ENCODE data around the gene VPREB3. TPM values are rescaled to one million over a fixed set of nuclear protein-coding genes. Genes with fewer than 3 reads are reported as not detected.

The VPREB3 gene
- total and polyA plus RNA-seq, 2 donors (not counting 1 experiment from before 2014, with no cell fraction given): 92.7 to 461 TPM

- H3K27ac Mint-ChIP-seq: no peak overlapping the region
Observed at GRCh38 chr22:23720855-23721254, 33.4 kb downstream of the VPREB3 start.

More at GRCh38 chr22:23720855-23721254, 33.4 kb downstream of the VPREB3 start:
- Histone ChIP-seq H3K36me3 (replicated peaks in 1 of 2; ENCODE audit: control extremely low read depth in 1 of 2, control insufficient read depth in 1 of 2, extremely low read depth in 1 of 2, insufficient read depth in 2 of 2, low read length in 1 of 2) (no peaks in the 10 kb centered on the region), H3K79me2 (ENCODE audit: control insufficient read depth, insufficient read depth, low read length) (peaks cover 18% of the 10 kb centered on the region), H3K9me3 (ENCODE audit: control extremely low read depth in 1 of 3, control insufficient read depth in 2 of 3, insufficient read depth in 1 of 3, low read length in 2 of 3) (no peaks in the 10 kb centered on the region), H3K4me1 (ENCODE audit: control insufficient read depth in 2 of 2, insufficient read depth in 2 of 2, low read length in 2 of 2) (peaks cover 10 to 14% of the 10 kb centered on the region in 2 donors), H2AFZ (ENCODE audit: insufficient read depth, low read depth, low read length, poor library complexity, severe bottlenecking) (no peak overlapping the region), H3K4me3 (ENCODE audit: control extremely low read depth in 1 of 5, extremely low read depth in 1 of 5, insufficient read depth in 1 of 5, low read depth in 2 of 5, low read length in 4 of 5) (no peak overlapping the region), H3K9ac (ENCODE audit: low read length) (no peak overlapping the region), H3K27ac (ENCODE audit: low read length in 2 of 2) (no peak overlapping the region), H3K27me3 (replicated peaks in 1 of 4; ENCODE audit: control extremely low read depth in 1 of 4, control insufficient read depth in 3 of 4, insufficient read depth in 4 of 4, low read length in 3 of 4) (no peaks in the 10 kb centered on the region), H3K4me2 (replicated peaks; ENCODE audit: low read depth, low read length, poor library complexity, severe bottlenecking) (no peak overlapping the region), H4K20me1 (ENCODE audit: control insufficient read depth, insufficient read depth, low read length, poor library complexity, severe bottlenecking) (no peaks in the 10 kb centered on the region)
- ChIA-PET CTCF (interaction anchor here (0.6 to 1.0 kb wide), 2 partner anchors 27 to 137 kb away, joined by 3 read pairs; partner anchors contain the start of gene SLC2A11), POLR2A (no interaction called here)
- no CpG with 5 or more reads among the region's 6 CpGs for WGBS (ENCODE audit: insufficient coverage)
- H3K9me3 Mint-ChIP-seq (ENCODE audit: insufficient read depth): no peaks in the 10 kb centered on the region
- no peak overlapping the region for H3K4me3 Mint-ChIP-seq
- TF ChIP-seq EZH2 (IDR thresholded peaks at IDR 0.05; ENCODE audit: borderline replicate concordance, insufficient read depth, low read depth, low read length, poor library complexity, severe bottlenecking) (no peak), CTCF (IDR thresholded peaks at IDR 0.05) (no peak)
- H3K4me1 Mint-ChIP-seq: peaks cover 10% of the 10 kb centered on the region
- intact Hi-C loops (cut with micrococcal nuclease): no loop called here
- peaks cover 3% of the 10 kb centered on the region for H3K27me3 Mint-ChIP-seq
- no peak for ATAC-seq (ENCODE audit: low read depth)
- DNase-seq: no peak

All from B cell (primary cell).